Fibroblast of lung (primary cell): ENCODE measurements around the gene TOP1.

Experiments
- CTCF ChIP-seq, 2 donors: IDR thresholded peaks in 1 of 2; conservative IDR thresholded peaks in 1 of 2; 1 replicate in 1 of 2; 2 replicates in 1 of 2; pipeline ENCODE4 v1.5.1; 2011 to 2012; ENCODE audit warnings: low read length in 2 of 2, control low read depth in 1 of 2, inconsistent platforms in 1 of 2, low read depth in 1 of 2, mild to moderate bottlenecking in 1 of 2
- EZH2 ChIP-seq: IDR thresholded peaks from 2 replicates; pipeline ENCODE4 v1.5.1; 2012; ENCODE audit warnings: low read length, control low read depth, mild to moderate bottlenecking; ENCODE audit errors: missing control alignments

- TF ChIP-seq CTCF (conservative IDR thresholded peaks at IDR 0.05 in 1 of 2, IDR thresholded peaks at IDR 0.05 in 1 of 2; ENCODE audit: low read depth in 1 of 2, low read length in 2 of 2) = no peak
- TF ChIP-seq EZH2 = no peak
Observed at GRCh38 chr20:41054070-41054846, 25.6 kb downstream of the TOP1 start.
